ENCODE measurements around the gene PRDM11. TPM values are rescaled to one million over a fixed set of nuclear protein-coding genes. Genes with fewer than 3 reads are reported as not detected.

PRDM11 gene
- total RNA-seq, 3 donors from 2014 or later: 7.6 to 25.2 (median 11.3) TPM

- DNase-seq: no peak
- TF ChIP-seq CTCF (IDR thresholded peaks at IDR 0.05): no peak
- Histone ChIP-seq H3K4me1 (ENCODE audit: low read depth) (peaks cover 10% of the 10 kb centered on the region), H3K9me3 (no peaks in the 10 kb centered on the region), H3K36me3 (ENCODE audit: low read depth) (no peaks in the 10 kb centered on the region), H3K4me3 (no peak overlapping the region)
- no peak for ATAC-seq
- intact Hi-C loops (cut with DNase I, micrococcal nuclease): no loop called here
Observed at GRCh38 chr11:45178223-45178622, 31.8 kb downstream of the PRDM11 start.

- peaks cover 10% of the 10 kb centered on the region for H3K4me1 ChIP-seq (ENCODE audit: low read depth)
- H3K36me3 ChIP-seq (ENCODE audit: low read depth): no peaks in the 10 kb centered on the region
- ATAC-seq (no peak), DNase-seq (no peak)
- no peaks in the 10 kb centered on the region for H3K9me3 ChIP-seq
- intact Hi-C loops (cut with DNase I, micrococcal nuclease): no loop called here
- no peak overlapping the region for H3K4me3 ChIP-seq
- TF ChIP-seq CTCF (IDR thresholded peaks at IDR 0.05): no peak
Observed at GRCh38 chr11:45178890-45179671, 32.6 kb downstream of the PRDM11 start.

GRCh38 chr11:45179686-45180178, 33.3 kb downstream of the PRDM11 start:
- no peak for ATAC-seq
- H3K9me3 ChIP-seq: no peaks in the 10 kb centered on the region
- TF ChIP-seq CTCF (IDR thresholded peaks at IDR 0.05): no peak
- DNase-seq: peak in 1 of 3 donors; percentile 16
- no peak overlapping the region for H3K4me3 ChIP-seq
- H3K36me3 ChIP-seq (ENCODE audit: low read depth): no peaks in the 10 kb centered on the region
- H3K4me1 ChIP-seq (ENCODE audit: low read depth): peaks cover 10% of the 10 kb centered on the region
- intact Hi-C loops (cut with DNase I, micrococcal nuclease): no loop called here

- peaks cover 10% of the 10 kb centered on the region for H3K4me1 ChIP-seq (ENCODE audit: low read depth)
- DNase-seq (peak; percentile 71 to 79 (median 76)), ATAC-seq (peak; percentile 82)
- no peaks in the 10 kb centered on the region for H3K9me3 ChIP-seq
- H3K4me3 ChIP-seq: no peak overlapping the region
- no peaks in the 10 kb centered on the region for H3K36me3 ChIP-seq (ENCODE audit: low read depth)
- intact Hi-C loops (cut with DNase I, micrococcal nuclease): no loop called here
- TF ChIP-seq CTCF (IDR thresholded peaks at IDR 0.05): peak; percentile 24
Observed at GRCh38 chr11:45180179-45180847, 33.9 kb downstream of the PRDM11 start.

GRCh38 chr11:45180848-45181192, 34.4 kb downstream of the PRDM11 start:
- ATAC-seq: peak; percentile 85
- intact Hi-C loops (cut with DNase I, micrococcal nuclease): no loop called here
- peaks cover 10% of the 10 kb centered on the region for H3K4me1 ChIP-seq (ENCODE audit: low read depth)
- H3K36me3 ChIP-seq (ENCODE audit: low read depth): no peaks in the 10 kb centered on the region
- H3K4me3 ChIP-seq: no peak overlapping the region
- peak; percentile 58 to 82 (median 80) for DNase-seq
- no peaks in the 10 kb centered on the region for H3K9me3 ChIP-seq
- TF ChIP-seq CTCF (IDR thresholded peaks at IDR 0.05): no peak
